HG03139 (cell line): ENCODE data around the gene SPEF1.
A peak's percentile ranks its signal among the peaks of the same experiment; 100 is the strongest.
"Not testable (repeated sequence)": the region's sequence is repeated elsewhere in the genome, so short reads cannot be mapped to it uniquely, and the experiment has no call there.

Experiments used
- ATAC-seq: cut with Tn5 transposase; IDR thresholded peaks from one replicate; pipeline ENCODE4 v1.9.1; 2021; ENCODE audit not compliant: unreplicated experiment

SPEF1 gene

DNA sequence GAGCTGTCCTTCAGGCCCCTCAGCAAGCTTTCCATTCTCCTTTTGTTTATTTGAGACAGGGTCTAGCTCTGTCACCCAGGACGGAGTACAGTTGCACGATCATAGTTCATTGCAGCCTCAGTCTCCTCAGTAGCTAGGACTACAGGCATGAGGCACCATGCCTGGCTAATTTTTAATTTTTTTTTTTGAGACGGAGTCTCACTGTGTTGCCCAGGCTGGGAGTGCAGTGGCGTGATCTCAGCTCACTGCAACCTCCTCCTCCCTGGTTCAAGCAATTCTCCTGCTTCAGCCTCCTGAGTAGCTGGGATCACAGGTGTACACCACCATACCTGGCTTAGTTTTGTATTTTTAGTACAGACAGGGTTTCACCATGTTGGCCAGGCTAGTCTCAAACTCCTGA is 8.0 kb upstream of the SPEF1 start:
- not testable (repeated sequence) for ATAC-seq

DNA sequence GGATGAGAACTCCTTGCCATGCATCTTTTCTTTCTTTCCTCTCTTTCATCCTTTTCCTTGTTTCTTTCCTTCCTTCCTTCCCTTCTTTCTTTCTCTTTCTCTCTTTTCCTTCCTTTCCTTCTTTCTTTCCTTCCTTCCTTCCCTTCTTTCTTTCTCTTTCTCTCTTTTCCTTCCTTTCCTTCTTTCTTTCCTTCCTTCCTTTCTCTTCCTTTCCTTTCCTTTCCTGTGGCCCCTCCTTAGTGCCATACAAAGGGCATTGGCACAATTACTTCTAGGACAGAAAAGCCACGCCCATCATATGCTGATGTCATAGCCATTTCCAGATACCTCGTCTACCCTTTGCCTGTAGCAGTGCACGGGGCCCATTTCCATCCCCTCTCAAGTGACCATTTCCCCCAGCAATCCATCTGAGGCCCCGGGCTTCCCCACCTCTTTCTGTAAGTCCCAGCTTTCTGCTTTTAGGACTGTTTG is 7.5 kb upstream of the SPEF1 start:
- no peak for ATAC-seq

- ATAC-seq, result no peak
Measured at GRCh38 chr20:3787324-3788014, 6.2 kb upstream of the SPEF1 start.

DNA sequence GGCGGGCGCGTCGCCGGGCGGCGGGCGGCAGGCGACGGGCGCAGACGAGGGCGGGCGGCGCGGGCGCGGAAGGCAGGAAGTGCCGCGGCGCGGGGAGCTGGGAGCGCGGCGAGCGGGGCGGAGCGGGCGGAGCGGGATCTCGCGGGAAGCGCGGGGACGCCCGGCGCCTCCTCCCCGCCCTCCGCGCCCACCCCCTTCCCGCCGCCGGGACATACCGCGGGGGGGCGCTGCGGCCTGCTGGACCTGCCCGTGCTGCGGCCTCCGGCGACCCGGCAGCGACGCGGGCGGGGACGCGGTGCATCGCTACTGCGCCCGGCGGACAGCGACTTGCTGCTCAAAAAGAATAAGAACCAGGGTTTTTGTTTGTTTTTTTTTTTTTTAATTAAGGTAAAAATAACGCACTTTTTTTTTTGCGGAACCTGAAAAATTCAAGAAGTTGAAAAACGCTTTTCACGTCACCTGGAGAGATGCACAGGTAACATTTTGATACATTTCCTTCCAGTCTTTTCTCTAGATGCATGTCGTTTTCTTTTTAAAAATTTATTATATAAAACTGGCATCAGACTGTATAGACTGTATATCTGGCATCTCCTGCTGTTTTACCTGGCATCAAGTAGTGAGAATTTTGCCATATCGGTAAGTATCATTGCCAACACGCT is 5.5 kb upstream of the SPEF1 start, which contains the start of gene CENPB:
Gene CENPB (minus strand): TSS at position 76 of the 659 bp plus-strand sequence. CDS start 257 bp downstream, outside the sequence.
- ATAC-seq, result peak; percentile 74

DNA sequence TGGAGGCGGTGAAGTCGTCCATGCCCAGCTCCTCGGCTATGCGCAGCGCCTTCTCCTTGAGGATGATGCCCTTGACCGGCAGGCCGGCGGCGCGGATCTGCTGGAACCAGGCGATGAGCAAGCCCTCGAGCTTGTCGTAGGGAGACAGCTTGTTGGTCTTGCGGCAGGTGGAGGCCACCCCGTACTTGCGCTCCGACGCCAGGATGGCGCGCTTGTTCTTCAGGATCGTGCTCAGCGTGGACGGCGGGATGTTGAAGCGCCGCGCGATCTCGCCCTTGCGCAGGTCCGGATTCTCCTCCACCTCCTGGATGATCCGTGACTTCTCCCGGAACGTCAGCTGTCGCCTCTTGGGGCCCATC is 4.9 kb upstream of the SPEF1 start:
- peak; percentile 14 for ATAC-seq

DNA sequence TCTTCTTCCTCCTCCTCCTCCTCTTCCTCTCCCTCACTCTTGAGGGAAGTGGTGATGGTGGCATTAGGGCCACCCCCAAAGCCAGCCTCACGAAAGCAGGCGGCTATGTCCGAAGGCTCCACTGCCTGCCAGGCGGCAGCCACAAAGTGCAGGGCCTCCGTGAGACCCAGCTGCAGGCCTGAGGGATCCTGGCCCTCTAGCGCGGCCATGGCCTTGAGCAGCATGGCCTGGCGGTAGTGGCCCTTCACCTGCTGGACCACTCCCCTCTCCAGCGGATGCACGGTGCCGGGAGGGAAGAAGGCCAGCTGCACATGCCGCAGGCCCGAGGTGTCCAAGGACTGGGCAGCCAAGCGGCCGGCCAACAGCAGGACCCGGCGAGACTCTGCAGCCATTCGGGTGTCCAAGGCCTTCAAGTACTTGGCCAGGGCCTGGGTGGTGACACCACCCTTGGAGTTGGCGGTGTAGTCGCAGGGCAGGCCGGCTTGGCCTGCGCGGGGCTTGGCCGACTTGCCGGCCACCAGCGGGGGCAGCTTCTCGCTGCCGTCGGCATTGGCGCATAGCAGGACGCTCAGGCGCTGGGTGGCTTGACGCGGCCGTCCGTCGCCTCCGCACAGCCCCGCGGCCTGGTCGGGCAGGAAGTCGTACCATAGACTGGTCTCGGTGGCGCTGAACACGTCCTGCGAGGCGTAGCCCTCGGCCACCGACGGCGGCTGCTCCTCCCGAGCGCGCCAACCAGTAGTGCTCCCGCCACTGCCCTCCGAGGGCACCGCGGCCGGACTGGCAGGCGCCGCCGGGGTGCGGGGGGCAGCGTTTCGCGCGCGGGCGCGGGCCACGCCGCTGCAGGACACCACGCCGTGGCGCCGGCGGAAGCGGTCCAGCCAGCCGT is 4.2 kb upstream of the SPEF1 start:
- ATAC-seq, result no peak

- no peak for ATAC-seq
Measured at GRCh38 chr20:3784863-3785239, 3.6 kb upstream of the SPEF1 start.

DNA sequence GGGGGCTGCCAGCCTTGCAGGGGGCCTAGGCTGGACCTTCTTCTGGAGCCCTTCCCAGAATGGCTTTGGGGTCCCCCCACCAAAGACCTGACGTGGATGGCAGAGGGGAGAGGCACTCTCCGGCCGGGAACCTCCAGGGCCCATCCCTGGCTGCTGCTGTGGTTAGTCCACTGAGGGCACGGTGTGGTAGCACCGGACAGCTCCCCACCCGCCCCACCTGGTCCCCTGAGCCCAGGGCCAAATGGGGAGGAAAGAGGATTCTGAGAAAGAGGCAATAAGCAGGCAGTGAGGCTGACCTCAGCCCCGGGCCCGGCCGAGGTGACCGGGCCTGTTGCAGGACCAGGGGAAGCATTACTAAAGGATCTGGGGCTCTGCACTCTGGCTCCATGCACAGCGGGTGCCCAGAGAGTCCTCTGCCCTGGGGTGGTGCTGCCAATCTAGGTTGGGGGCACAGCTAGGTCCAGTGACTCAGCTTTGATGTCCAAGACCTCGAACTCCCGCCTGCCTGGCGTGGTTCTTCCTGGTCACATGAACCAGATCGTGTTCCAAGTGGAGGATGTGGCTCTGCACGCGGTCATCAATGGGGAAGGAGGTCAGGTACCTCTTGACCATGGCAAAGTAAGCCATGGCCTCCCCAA is 3.1 kb upstream of the SPEF1 start:
- ATAC-seq, result no peak

DNA sequence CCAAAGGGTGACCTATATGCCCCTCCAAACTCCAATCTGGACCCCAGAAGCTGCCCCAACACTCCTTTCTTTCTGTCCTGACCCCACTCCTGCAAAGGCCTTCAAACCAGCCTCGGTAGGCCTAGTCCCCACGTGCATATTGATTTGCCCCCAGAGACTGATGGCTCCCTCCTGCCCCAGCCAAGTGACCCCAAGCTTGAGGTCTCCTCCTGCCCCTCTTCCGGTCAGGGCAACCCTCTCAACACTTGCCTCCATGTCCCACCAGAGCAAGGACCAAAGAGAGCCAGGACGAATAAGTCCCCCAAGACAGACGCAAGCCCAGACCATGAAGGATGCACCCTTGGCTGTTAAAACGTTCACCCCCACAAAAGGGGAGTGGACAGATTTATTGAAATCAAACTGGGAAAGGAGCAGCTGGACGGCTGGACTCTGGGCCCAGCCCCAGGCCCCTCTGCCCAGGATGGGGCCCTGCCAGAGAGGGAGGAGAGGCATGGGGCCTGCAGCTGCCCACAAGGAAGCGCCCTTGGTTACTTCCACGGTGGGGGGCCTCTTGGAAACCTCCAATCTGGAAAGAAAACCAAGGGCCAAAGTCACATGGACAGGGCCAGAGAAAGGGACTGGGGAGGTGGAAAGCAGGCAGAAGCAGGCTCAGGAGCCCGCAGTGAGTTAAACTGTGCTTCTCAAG is 2.4 kb upstream of the SPEF1 start:
- ATAC-seq, result no peak

DNA sequence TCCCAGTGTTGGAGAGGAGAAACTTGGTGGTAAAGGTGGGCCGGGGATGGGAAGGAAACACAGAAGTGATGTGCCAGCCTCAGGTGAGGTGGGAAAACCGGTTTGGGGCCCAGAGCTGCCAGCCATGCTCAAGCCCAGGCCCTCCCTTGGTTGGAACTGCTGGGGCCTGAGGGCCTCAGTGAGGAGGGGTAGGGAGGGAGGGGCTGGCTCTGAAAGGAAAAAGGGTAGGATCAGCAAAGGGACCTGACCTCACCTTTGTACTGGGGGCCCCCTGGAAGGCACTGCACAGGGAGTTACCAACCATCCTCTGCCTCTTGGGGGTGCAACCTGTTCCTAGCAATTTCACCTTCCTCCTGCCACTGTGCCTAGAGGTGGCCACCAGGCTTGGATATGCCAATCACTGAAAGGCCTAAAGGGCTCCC is 1.8 kb upstream of the SPEF1 start:
- ATAC-seq, result no peak

DNA sequence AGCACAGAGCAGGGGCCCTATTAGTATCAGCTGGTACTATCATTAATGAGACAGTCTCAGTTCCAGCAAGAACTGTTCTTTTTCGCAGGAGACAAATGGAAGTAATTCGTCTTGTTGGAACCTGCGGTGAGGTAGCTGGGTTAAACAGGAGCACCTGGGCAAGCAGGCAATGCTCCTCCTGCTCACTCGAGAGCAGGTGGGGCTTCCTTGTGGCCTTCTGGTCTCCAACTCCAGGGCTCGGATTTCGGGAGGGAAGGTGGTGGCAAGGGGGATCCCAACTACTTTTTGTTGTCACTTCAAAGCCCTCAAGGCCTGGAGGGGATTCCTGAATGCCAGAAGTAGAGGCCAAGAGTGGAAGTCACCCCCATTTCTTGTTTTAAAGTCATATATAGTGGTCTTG is 1.3 kb upstream of the SPEF1 start:
- no peak for ATAC-seq

- no peak for ATAC-seq
Measured at GRCh38 chr20:3778976-3779375, 2.3 kb downstream of the SPEF1 start.

DNA sequence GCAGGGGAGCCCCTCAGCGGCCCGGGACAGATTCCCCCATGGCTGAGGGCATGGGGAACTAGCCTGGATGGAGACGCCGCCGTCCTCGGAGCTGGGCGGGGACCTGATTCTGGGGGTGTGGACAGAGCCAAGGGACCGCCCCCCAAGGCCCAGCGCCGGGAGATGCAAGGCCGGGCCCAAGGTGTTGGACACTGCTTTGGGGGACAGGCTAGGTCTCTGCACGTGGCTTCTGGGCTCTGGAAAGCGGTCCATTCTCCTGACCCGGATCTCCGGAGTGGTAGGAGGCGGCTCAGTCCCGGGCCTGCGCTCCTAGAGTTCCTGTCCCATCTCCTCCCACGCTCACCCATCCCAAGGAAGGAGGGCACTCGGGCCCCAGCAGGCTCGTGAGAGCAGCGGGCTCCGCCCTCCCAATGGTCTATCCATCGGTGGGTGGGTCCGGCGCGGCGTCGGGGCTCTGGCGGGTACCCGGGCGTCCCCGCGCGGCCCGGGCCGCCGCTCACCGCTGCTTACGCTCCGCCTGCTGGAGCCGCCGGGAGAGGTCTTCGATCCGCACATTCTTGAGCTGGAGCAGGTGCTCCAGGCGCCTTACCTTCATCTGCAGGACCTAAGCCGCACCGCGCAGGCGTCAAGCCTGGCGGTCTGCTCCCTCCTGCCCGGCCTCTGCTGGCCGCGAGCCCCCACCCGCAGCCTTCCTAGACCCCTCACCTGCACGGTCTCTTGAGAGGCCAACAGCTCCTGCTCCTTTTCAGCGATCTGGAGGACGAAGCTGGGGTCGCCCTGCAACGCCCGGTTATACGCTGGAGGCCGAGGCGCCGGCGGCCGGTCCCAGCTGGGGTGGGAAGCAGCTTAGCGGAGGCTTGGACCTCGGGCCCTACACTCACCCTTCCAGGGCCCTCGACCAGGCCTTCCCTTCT is 3.3 kb downstream of the SPEF1 start:
- ATAC-seq, result no peak

GRCh38 chr20:3777381-3777715 is 3.9 kb downstream of the SPEF1 start:
- no peak for ATAC-seq

DNA sequence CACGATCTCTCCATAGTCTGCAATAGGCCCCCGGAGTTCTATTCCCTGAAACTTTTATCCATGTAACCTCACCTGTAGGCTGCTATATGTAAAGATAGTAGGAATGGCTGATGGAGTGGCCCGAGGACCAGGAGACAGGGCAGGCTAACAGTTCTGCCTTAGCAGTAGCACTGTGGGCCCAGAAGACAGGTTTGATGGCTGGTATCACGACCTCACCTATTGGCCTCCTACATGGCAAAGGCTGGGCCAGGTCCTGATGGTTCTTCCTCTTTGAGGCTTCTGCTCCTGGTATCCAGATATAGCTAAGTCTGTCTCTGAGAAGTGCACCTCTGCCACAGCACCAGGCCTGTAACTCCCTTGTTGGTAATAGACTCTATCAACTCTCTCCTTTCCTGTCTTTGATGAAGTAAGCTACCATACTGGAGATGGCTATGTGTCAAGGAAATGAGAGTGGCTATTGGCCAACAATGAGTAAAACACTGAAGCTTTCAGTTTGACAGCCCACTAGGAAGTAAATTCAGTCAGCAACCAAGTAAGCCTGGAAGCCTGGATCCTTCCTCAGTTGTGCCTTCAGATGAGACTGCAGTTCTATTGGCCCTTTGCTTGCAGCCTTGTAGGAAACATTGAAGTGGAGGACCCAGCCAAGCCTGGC is 5.7 kb downstream of the SPEF1 start:
- ATAC-seq, result no peak

- no peak for ATAC-seq
Measured at GRCh38 chr20:3771552-3772058, 9.6 kb downstream of the SPEF1 start.

GRCh38 chr20:3768342-3769130 is 12.7 kb downstream of the SPEF1 start:
- ATAC-seq, result peak; percentile 34
